Epithelial cell of proximal tubule (primary cell): ENCODE measurements around the gene NDUFV1. TPM values are rescaled to one million over a fixed set of nuclear protein-coding genes. Genes with fewer than 3 reads are reported as not detected.

ENCODE experiments used
- DNase-seq: peaks from one replicate; pipeline ENCODE4 v3.0.0-alpha.2; 2011; ENCODE audit warnings: low read depth
- H3K4me3 ChIP-seq: 2 replicates; pipeline ENCODE4 v1.5.1; 2011; ENCODE audit warnings: low read depth, mild to moderate bottlenecking, low read length
- total RNA-seq: library from RNA; depleted of rRNA; stranded (reverse); fragments of >200 nt; gene quantifications from 2 replicates; pipeline ENCODE4 v1.2.3, GENCODE V29; 2015
- TF ChIP-seq, protein P1 (sequence below): conservative IDR thresholded peaks from 2 replicates; pipeline ENCODE4 v1.5.1; 2012; ENCODE audit warnings: low read depth, mild to moderate bottlenecking, low read length

NDUFV1 gene
- total RNA-seq, 1 donor from 2014 or later = 226 TPM

DNA sequence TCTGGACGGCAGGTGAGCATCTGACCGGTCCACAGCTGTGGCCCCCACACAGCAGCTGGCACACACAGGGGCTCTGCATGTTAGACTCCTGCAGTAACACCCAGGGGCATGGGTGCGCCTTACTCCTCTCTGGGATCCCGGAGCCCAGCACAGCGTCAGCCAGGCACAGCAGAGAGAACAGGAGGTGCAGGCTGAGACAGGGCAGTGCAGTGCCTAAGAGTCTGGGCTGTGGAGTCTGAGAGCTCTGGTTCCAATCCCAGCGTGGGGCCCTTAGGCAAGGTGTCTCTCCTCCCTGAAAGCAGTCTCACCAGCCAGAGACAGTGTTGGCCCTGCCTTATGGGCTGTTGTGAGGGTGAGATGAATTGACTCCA is 20.7 kb downstream of the NDUFV1 start:
- no peak overlapping the region for H3K4me3 ChIP-seq
- DNase-seq = no peak
- TF ChIP-seq, protein P1, sequence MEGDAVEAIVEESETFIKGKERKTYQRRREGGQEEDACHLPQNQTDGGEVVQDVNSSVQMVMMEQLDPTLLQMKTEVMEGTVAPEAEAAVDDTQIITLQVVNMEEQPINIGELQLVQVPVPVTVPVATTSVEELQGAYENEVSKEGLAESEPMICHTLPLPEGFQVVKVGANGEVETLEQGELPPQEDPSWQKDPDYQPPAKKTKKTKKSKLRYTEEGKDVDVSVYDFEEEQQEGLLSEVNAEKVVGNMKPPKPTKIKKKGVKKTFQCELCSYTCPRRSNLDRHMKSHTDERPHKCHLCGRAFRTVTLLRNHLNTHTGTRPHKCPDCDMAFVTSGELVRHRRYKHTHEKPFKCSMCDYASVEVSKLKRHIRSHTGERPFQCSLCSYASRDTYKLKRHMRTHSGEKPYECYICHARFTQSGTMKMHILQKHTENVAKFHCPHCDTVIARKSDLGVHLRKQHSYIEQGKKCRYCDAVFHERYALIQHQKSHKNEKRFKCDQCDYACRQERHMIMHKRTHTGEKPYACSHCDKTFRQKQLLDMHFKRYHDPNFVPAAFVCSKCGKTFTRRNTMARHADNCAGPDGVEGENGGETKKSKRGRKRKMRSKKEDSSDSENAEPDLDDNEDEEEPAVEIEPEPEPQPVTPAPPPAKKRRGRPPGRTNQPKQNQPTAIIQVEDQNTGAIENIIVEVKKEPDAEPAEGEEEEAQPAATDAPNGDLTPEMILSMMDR = no peak

DNA sequence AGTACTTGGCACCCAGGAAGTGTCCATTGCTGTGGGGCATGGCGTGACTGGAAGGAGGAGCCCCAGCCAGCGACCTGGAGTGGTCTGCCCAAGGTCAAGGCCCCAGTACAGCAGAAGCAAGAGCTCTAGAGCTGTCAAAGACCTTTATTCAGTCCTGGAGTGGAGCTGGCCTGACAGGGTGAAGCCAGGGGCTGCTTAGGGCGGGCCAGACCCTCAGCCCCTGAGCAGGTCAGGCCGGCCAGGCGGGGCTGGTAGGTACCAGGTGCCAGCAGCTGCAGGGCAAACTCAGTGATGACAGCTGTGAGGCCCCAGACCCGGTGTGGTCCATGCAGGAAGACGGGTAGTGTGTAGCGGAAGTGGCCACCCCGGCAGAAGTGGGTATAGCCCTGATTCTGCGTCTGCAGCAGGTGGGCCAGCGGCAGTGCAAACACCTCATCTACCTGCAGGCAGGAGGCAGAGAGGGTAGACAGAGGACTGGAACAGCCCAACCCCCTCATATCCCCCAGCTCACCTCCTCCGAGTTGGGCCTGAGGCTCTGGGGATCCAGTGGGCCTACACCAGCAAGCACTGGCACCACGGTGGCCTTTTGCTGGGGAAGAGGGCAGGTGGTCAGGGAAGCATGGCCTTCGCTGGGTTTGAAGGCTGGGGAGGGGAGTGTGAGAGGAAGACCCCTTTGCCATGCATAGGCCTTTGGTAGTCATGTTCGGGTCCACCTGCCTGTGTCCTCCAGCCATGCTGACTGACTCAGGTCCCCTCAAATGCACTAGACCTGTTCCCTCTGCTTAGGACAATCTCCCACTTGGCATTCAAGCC is 21.3 kb downstream of the NDUFV1 start:
- TF ChIP-seq, protein P1 = no peak
- DNase-seq = no peak
- peak overlapping the region; percentile 63 for H3K4me3 ChIP-seq

GRCh38 chr11:67628710-67629385 is 22.1 kb downstream of the NDUFV1 start:
- no peak for DNase-seq
- TF ChIP-seq, protein P1 = no peak
- H3K4me3 ChIP-seq = peak overlapping the region; percentile 63

GRCh38 chr11:67629386-67630227 is 22.9 kb downstream of the NDUFV1 start, which contains the start of gene NUDT8:
TSS of gene NUDT8 (minus strand) at chr11:67629937. CDS start at chr11:67629911, 26 bp downstream.
- TF ChIP-seq, protein P1 = peak; percentile 76
- no peak for DNase-seq
- peak within 1 kb of the TSS; percentile 78 for H3K4me3 ChIP-seq

- TF ChIP-seq, protein P1 = peak; percentile 72
- peak overlapping the region; percentile 78 for H3K4me3 ChIP-seq
- no peak for DNase-seq
Observed at GRCh38 chr11:67630228-67630942, 23.6 kb downstream of the NDUFV1 start.

DNA sequence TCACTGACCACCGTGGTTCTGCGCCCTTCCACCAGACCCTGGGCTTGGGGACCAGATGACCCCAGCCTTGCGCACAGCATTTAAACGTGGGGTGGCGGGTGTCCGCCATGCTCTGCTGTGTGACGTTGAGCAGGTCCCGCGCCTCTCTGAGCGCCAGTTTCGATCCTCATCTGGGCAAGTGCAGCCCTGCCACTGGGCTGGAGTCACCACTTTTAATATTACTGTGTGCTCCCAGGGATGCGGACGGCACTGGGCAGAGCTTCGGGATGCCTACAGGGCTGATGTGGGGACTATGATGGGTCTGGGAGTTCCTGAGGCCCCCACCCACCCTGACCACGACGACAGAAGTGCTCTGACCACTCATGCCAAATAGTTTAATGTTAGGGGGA is 24.2 kb downstream of the NDUFV1 start:
- H3K4me3 ChIP-seq = peak overlapping the region; percentile 78

More for the DNA sequence above, 24.2 kb downstream of the NDUFV1 start:
- DNase-seq = no peak
- TF ChIP-seq, protein P1 = no peak
